ENCODE results near the gene PEMT.
A peak's percentile ranks its signal among the peaks of the same experiment; 100 is the strongest.
"Not testable (repeated sequence)": the region's sequence is repeated elsewhere in the genome, so short reads cannot be mapped to it uniquely, and the experiment has no call there.

The PEMT gene

GRCh38 chr17:17493249-17493985 is 98.1 kb downstream of the PEMT start:
- H3K4me3 Mint-ChIP-seq: peak overlapping the region; percentile 11

GRCh38 chr17:17492571-17492970 is 98.9 kb downstream of the PEMT start:
- Mint-ChIP-seq H3K27ac (no peak overlapping the region), H3K9me3 (no peaks in the 10 kb centered on the region)

More at GRCh38 chr17:17493249-17493985, 98.1 kb downstream of the PEMT start:
- Mint-ChIP-seq H3K36me3 (peaks cover 4% of the 10 kb centered on the region), H3K9me3 (no peaks in the 10 kb centered on the region), H3K27ac (no peak overlapping the region), H3K27me3 (peaks cover 2% of the 10 kb centered on the region), H3K4me1 (peaks cover 11% of the 10 kb centered on the region)

GRCh38 chr17:17492085-17492484 is 99.4 kb downstream of the PEMT start:
- Mint-ChIP-seq H3K27me3 (peaks cover 2% of the 10 kb centered on the region), H3K4me1 (peaks cover 11% of the 10 kb centered on the region), H3K36me3 (peaks cover 8% of the 10 kb centered on the region), H3K27ac (no peak overlapping the region), H3K9me3 (no peaks in the 10 kb centered on the region), H3K4me3 (no peak overlapping the region)

More at GRCh38 chr17:17492571-17492970, 98.9 kb downstream of the PEMT start:
- Mint-ChIP-seq H3K4me1 (peaks cover 11% of the 10 kb centered on the region), H3K36me3 (peaks cover 8% of the 10 kb centered on the region), H3K27me3 (peaks cover 2% of the 10 kb centered on the region), H3K4me3 (peak overlapping the region; percentile 21)

DNA sequence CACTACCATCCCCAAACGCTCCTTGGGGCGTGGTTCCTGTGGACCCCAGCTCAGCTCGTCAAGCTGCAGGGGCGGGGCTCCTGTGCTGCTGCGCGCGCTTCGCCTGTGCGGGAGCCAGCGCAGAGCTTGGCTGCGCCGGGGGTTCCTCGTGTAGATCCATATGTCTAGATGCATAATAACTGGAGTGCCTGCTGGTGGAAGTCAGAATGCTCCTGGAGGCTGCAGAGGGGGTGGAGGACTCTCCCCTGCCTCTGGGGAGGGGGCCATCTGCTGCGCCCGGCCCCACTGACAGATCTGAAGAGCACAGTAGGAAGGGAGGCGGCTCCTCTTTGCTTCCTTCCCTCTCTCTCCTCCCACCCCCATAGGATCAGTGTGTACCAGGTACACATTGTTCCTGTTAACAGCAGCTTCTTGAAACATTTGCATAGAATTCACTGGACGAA is 99.9 kb downstream of the PEMT start:
- H3K9me3 Mint-ChIP-seq: no peaks in the 10 kb centered on the region
- no peak overlapping the region for H3K4me3 Mint-ChIP-seq
- peaks cover 12% of the 10 kb centered on the region for H3K4me1 Mint-ChIP-seq

GRCh38 chr17:17491031-17491471 is 100.5 kb downstream of the PEMT start:
- H3K27ac Mint-ChIP-seq: no peak overlapping the region
- peaks cover 2% of the 10 kb centered on the region for H3K27me3 Mint-ChIP-seq
- peaks cover 12% of the 10 kb centered on the region for H3K4me1 Mint-ChIP-seq
- no peaks in the 10 kb centered on the region for H3K9me3 Mint-ChIP-seq
- peaks cover 8% of the 10 kb centered on the region for H3K36me3 Mint-ChIP-seq
- no peak overlapping the region for H3K4me3 Mint-ChIP-seq

More for the DNA sequence above, 99.9 kb downstream of the PEMT start:
- peaks cover 8% of the 10 kb centered on the region for H3K36me3 Mint-ChIP-seq
- H3K27ac Mint-ChIP-seq: no peak overlapping the region
- peaks cover 2% of the 10 kb centered on the region for H3K27me3 Mint-ChIP-seq

DNA sequence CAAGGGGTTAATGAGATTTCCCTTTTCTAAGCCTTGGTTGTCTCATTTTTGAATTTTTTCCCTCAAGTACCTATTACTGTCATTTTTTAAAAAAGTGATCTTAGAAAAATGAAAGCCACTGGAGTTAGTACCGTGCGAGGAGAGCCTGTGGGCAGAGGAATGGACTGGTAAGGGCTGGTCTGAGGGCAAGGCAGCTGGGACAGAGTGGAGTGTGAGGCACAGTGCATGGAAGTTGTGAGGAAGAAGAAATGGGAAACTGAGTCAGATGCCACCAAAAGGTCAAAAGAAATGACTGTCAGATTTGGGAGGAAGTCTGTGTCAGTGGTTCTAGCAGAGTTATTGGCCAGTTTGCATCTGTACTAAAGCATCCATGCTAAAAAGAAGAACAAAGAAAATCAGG is 103.5 kb downstream of the PEMT start:
- Mint-ChIP-seq H3K4me1 (peaks cover 23% of the 10 kb centered on the region), H3K9me3 (no peaks in the 10 kb centered on the region), H3K27ac (no peak overlapping the region), H3K36me3 (peaks cover 10% of the 10 kb centered on the region), H3K27me3 (no peaks in the 10 kb centered on the region), H3K4me3 (no peak overlapping the region)

GRCh38 chr17:17486416-17486815 is 105.1 kb downstream of the PEMT start:
- not testable (repeated sequence) for H3K27me3 Mint-ChIP-seq, H3K27ac Mint-ChIP-seq, H3K4me3 Mint-ChIP-seq, H3K9me3 Mint-ChIP-seq, H3K36me3 Mint-ChIP-seq
- H3K4me1 Mint-ChIP-seq: peaks cover 38% of the 10 kb centered on the region

- no peaks in the 10 kb centered on the region for H3K9me3 Mint-ChIP-seq
- peaks cover 10% of the 10 kb centered on the region for H3K36me3 Mint-ChIP-seq
- H3K4me1 Mint-ChIP-seq: peaks cover 48% of the 10 kb centered on the region
- no peak overlapping the region for H3K27ac Mint-ChIP-seq
- H3K27me3 Mint-ChIP-seq: no peaks in the 10 kb centered on the region
- no peak overlapping the region for H3K4me3 Mint-ChIP-seq
Observed at GRCh38 chr17:17485420-17485819, 106.1 kb downstream of the PEMT start.

DNA sequence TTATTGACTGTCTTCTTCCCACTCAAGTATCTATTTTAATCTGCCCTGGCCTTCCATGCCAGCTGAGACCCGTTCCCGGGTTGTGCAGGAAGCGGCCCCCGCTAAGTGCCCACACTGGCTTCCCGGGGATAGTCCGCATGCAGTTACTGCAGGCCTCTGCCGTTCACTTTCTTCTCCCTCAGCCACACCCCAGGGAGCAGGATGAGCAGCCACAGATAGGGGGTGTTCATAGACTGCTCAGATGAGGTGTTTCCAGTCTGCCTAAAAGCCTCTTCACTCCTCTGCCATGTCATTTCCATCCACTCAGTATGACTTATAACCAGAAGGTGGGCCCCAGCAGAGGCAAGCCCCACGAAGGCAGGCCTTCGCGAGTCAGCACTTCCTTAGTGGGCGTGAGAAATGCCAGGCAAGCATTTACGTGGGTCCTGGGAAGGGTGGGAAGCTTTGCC is 107.0 kb downstream of the PEMT start:
- H3K4me1 Mint-ChIP-seq: peaks cover 58% of the 10 kb centered on the region

DNA sequence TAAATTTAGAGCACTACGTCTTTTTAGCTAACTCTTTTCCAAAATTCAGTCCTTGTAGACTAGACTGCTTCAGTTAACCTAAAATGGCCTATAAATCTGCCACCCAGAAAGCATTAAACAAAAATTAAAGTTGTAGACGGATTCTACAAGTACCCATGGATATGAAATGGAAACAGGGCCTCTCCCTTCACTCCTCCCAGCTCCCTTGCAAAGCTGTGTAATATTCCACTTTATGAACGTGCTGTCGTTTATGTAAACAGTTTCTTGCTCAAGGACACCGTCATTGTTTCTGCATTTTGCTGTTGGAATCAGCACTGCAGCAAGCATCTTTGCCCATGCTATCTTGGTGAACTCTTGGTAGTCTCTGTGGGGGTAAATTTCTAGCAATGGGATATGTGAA is 109.6 kb downstream of the PEMT start:
- H3K9me3 Mint-ChIP-seq: no peaks in the 10 kb centered on the region
- peaks cover 76% of the 10 kb centered on the region for H3K4me1 Mint-ChIP-seq
- peaks cover 6% of the 10 kb centered on the region for H3K36me3 Mint-ChIP-seq
- no peak overlapping the region for H3K4me3 Mint-ChIP-seq
- H3K27ac Mint-ChIP-seq: no peak overlapping the region
- no peaks in the 10 kb centered on the region for H3K27me3 Mint-ChIP-seq

More for the DNA sequence above, 107.0 kb downstream of the PEMT start:
- Mint-ChIP-seq H3K4me3 (no peak overlapping the region), H3K36me3 (peaks cover 9% of the 10 kb centered on the region), H3K9me3 (no peaks in the 10 kb centered on the region), H3K27me3 (no peaks in the 10 kb centered on the region), H3K27ac (no peak overlapping the region)

- Mint-ChIP-seq H3K27me3 (no peaks in the 10 kb centered on the region), H3K27ac (no peak overlapping the region), H3K36me3 (peaks cover 6% of the 10 kb centered on the region), H3K4me3 (peak overlapping the region; percentile 24), H3K9me3 (no peaks in the 10 kb centered on the region), H3K4me1 (peaks cover 82% of the 10 kb centered on the region)
Observed at GRCh38 chr17:17480593-17481148, 110.8 kb downstream of the PEMT start.

GRCh38 chr17:17479209-17479608 is 112.3 kb downstream of the PEMT start:
- Mint-ChIP-seq H3K27ac (no peak overlapping the region), H3K4me3 (peak overlapping the region; percentile 39)

GRCh38 chr17:17476865-17477467 is 114.5 kb downstream of the PEMT start, which contains the start of gene MED9:
TSS of gene MED9 (plus strand) at chr17:17477000. CDS start at chr17:17477042, 42 bp downstream.
- Mint-ChIP-seq H3K36me3 (peaks cover 4% of the 10 kb centered on the region), H3K4me1 (peaks cover 61% of the 10 kb centered on the region), H3K27me3 (no peaks in the 10 kb centered on the region), H3K9me3 (no peaks in the 10 kb centered on the region), H3K4me3 (peak within 1 kb of the TSS; percentile 96), H3K27ac (peak within 1 kb of the TSS; percentile 97)

More at GRCh38 chr17:17479209-17479608, 112.3 kb downstream of the PEMT start:
- Mint-ChIP-seq H3K27me3 (no peaks in the 10 kb centered on the region), H3K4me1 (peaks cover 71% of the 10 kb centered on the region), H3K36me3 (peaks cover 4% of the 10 kb centered on the region), H3K9me3 (no peaks in the 10 kb centered on the region)

GRCh38 chr17:17474341-17474740 is 117.2 kb downstream of the PEMT start:
- Mint-ChIP-seq H3K36me3 (no peaks in the 10 kb centered on the region), H3K4me1 (peaks cover 35% of the 10 kb centered on the region), H3K27me3 (peaks cover 2% of the 10 kb centered on the region), H3K9me3 (no peaks in the 10 kb centered on the region), H3K27ac (no peak overlapping the region), H3K4me3 (no peak overlapping the region)

- H3K4me3 Mint-ChIP-seq: no peak overlapping the region
- H3K9me3 Mint-ChIP-seq: no peaks in the 10 kb centered on the region
- peaks cover 2% of the 10 kb centered on the region for H3K27me3 Mint-ChIP-seq
- peak overlapping the region; percentile 62 for H3K27ac Mint-ChIP-seq
- peaks cover 18% of the 10 kb centered on the region for H3K4me1 Mint-ChIP-seq
- no peaks in the 10 kb centered on the region for H3K36me3 Mint-ChIP-seq
Observed at GRCh38 chr17:17472333-17472920, 119.1 kb downstream of the PEMT start.
